Tibial nerve (tissue), 4 donors: ENCODE results near the gene CFAP54. TPM values are rescaled to one million over a fixed set of nuclear protein-coding genes. Genes with fewer than 3 reads are reported as not detected.

ENCODE experiments used
- DNase-seq, 2 donors: peaks; one replicate each; pipeline ENCODE4 v3.0.0-alpha.2; 2019; ENCODE audit warnings: low spot score in 2 of 2
- H3K27ac ChIP-seq, 4 donors: fragments of 200-600 bp; sonication (generic) in 3 of 4; one replicate each; pipeline ENCODE4 v1.5.1; 2017 to 2019; ENCODE audit warnings: mild to moderate bottlenecking in 1 of 4
- H3K27me3 ChIP-seq, 2 donors: fragments of 200-600 bp; sonication (generic) in 1 of 2; one replicate each; pipeline versions ENCODE4 v1.5.1 to v1.6.0; 2017 to 2019
- H3K36me3 ChIP-seq, 3 donors: fragments of 200-600 bp; sonication (generic); one replicate each; pipeline ENCODE4 v1.5.1; 2018 to 2019
- H3K4me1 ChIP-seq, 4 donors: fragments of 200-600 bp; sonication (generic) in 3 of 4; one replicate each; pipeline ENCODE4 v1.5.1; 2017 to 2019
- H3K4me3 ChIP-seq, 4 donors: fragments of 200-600 bp; sonication (generic) in 3 of 4; one replicate each; pipeline ENCODE4 v1.5.1; 2017 to 2019; ENCODE audit warnings: mild to moderate bottlenecking in 1 of 4, moderate library complexity in 1 of 4
- H3K9me3 ChIP-seq, 4 donors: fragments of 200-600 bp; sonication (generic) in 3 of 4; one replicate each; pipeline ENCODE4 v1.5.1; 2017 to 2019
- CTCF ChIP-seq, 5 experiments: fragments of 200-600 bp in 3 of 5; fragments of 450-650 bp in 2 of 5; sonication (generic) in 3 of 5; IDR thresholded peaks; one replicate each; pipeline ENCODE4 v1.5.1; 2016 to 2019; ENCODE audit warnings: antibody characterized with exemption in 5 of 5, mild to moderate bottlenecking in 3 of 5, moderate library complexity in 2 of 5
- EP300 ChIP-seq, 2 donors: sonication (generic); formaldehyde crosslinking; IDR thresholded peaks; one replicate each; pipeline ENCODE4 v1.6.1; 2017; ENCODE audit warnings: antibody characterized with exemption in 2 of 2, mild to moderate bottlenecking in 1 of 2
- POLR2A ChIP-seq, 2 donors: fragments of 450-650 bp; IDR thresholded peaks; one replicate each; pipeline ENCODE4 v1.6.1; 2017; ENCODE audit warnings: antibody characterized with exemption in 2 of 2, mild to moderate bottlenecking in 2 of 2, moderate library complexity in 2 of 2
- WGBS, 2 donors: methylation state at CpG; one replicate each; pipeline ENCODE4 v1.1.5; 2018; 5-methylcytosine and 5-hydroxymethylcytosine counted together
- total RNA-seq, 4 donors: library from RNA; depleted of rRNA; stranded (reverse); fragments of >200 nt; gene quantifications; one replicate each; pipeline ENCODE4 v1.1.0, GENCODE V29; 2016

The CFAP54 gene
- total RNA-seq, 4 donors from 2014 or later, result 0.87 to 6.7 (median 2.1) TPM

GRCh38 chr12:96521895-96522682, 32.7 kb downstream of the CFAP54 start:
- Histone ChIP-seq H3K4me3 (no peak overlapping the region), H3K27ac (no peak overlapping the region), H3K36me3 (no peaks in the 10 kb centered on the region), H3K4me1 (no peaks in the 10 kb centered on the region), H3K9me3 (no peaks in the 10 kb centered on the region), H3K27me3 (no peaks in the 10 kb centered on the region)
- 79 to 88% methylated on average over 6 to 7 of the region's 7 CpGs for WGBS, 2 donors
- no peak for TF ChIP-seq POLR2A (IDR thresholded peaks at IDR 0.05)
- TF ChIP-seq EP300 (IDR thresholded peaks at IDR 0.05), result no peak
- TF ChIP-seq CTCF (IDR thresholded peaks at IDR 0.05), result no peak
- no peak for DNase-seq

GRCh38 chr12:96522690-96523089, 33.3 kb downstream of the CFAP54 start:
- 70 to 71% methylated on average over 3 of the region's 3 CpGs for WGBS, 2 donors
- no peak for TF ChIP-seq CTCF (IDR thresholded peaks at IDR 0.05)
- no peak for TF ChIP-seq EP300 (IDR thresholded peaks at IDR 0.05)
- TF ChIP-seq POLR2A (IDR thresholded peaks at IDR 0.05), result no peak
- H3K4me3 ChIP-seq, result no peak overlapping the region

GRCh38 chr12:96526110-96526509, 36.7 kb downstream of the CFAP54 start:
- no peaks in the 10 kb centered on the region for H3K27me3 ChIP-seq
- 52 to 59% methylated on average over 1 of the region's 1 CpG for WGBS, 2 donors
- TF ChIP-seq CTCF (IDR thresholded peaks at IDR 0.05), result no peak
- TF ChIP-seq EP300 (IDR thresholded peaks at IDR 0.05), result no peak
- TF ChIP-seq POLR2A (IDR thresholded peaks at IDR 0.05), result no peak
- no peaks in the 10 kb centered on the region for H3K36me3 ChIP-seq
- no peak overlapping the region for H3K27ac ChIP-seq
- no peaks in the 10 kb centered on the region for H3K4me1 ChIP-seq
- DNase-seq, result no peak
- no peak overlapping the region for H3K4me3 ChIP-seq
- H3K9me3 ChIP-seq, result no peaks in the 10 kb centered on the region

More at GRCh38 chr12:96522690-96523089, 33.3 kb downstream of the CFAP54 start:
- no peak overlapping the region for H3K27ac ChIP-seq
- no peak for DNase-seq
- no peaks in the 10 kb centered on the region for H3K36me3 ChIP-seq
- H3K27me3 ChIP-seq, result no peaks in the 10 kb centered on the region
- H3K4me1 ChIP-seq, result no peaks in the 10 kb centered on the region
- H3K9me3 ChIP-seq, result no peaks in the 10 kb centered on the region

- Histone ChIP-seq H3K4me1 (no peaks in the 10 kb centered on the region), H3K27ac (no peak overlapping the region), H3K4me3 (no peak overlapping the region), H3K9me3 (no peaks in the 10 kb centered on the region), H3K36me3 (no peaks in the 10 kb centered on the region), H3K27me3 (no peaks in the 10 kb centered on the region)
- no peak for DNase-seq
- TF ChIP-seq POLR2A (IDR thresholded peaks at IDR 0.05) (no peak), CTCF (IDR thresholded peaks at IDR 0.05) (no peak), EP300 (IDR thresholded peaks at IDR 0.05) (no peak)
- 76 to 78% methylated on average over 7 of the region's 7 CpGs for WGBS, 2 donors
Measured at GRCh38 chr12:96529912-96530311, 40.5 kb downstream of the CFAP54 start.

GRCh38 chr12:96534339-96534738, 45.0 kb downstream of the CFAP54 start:
- no peak overlapping the region for H3K27ac ChIP-seq
- no peak for TF ChIP-seq EP300 (IDR thresholded peaks at IDR 0.05)
- TF ChIP-seq CTCF (IDR thresholded peaks at IDR 0.05), result no peak
- TF ChIP-seq POLR2A (IDR thresholded peaks at IDR 0.05), result no peak
- 77 to 80% methylated on average over 4 of the region's 4 CpGs for WGBS, 2 donors
- H3K27me3 ChIP-seq, result no peaks in the 10 kb centered on the region
- no peaks in the 10 kb centered on the region for H3K4me1 ChIP-seq
- no peaks in the 10 kb centered on the region for H3K9me3 ChIP-seq
- H3K4me3 ChIP-seq, result no peak overlapping the region
- H3K36me3 ChIP-seq, result no peaks in the 10 kb centered on the region
- DNase-seq, result no peak
